IMR-90 (cell line): ENCODE measurements around the gene RNF217. TPM values are rescaled to one million over a fixed set of nuclear protein-coding genes. Genes with fewer than 3 reads are reported as not detected.

Experiments used
- ATAC-seq: fragments of 200-7000 bp; cut with Tn5 transposase; 2 replicates; pipeline ENCODE4 v1.9.1; 2020; ENCODE audit warnings: low read depth, mild to moderate bottlenecking, moderate library complexity
- BruUV-seq: library from RNA; stranded (reverse); fragments of 400-500 nt; replicated peaks from 2 replicates; lab custom pipeline; 2021; lab: Mats Ljungman, UMichigan
- CTCF ChIA-PET: fragments of 300-600 bp; formaldehyde crosslinking; extraction: SDS; loops from one replicate; lab custom pipeline; 2021; ENCODE audit warnings: antibody characterized with exemption; lab: Yijun Ruan, JAX
- POLR2A ChIA-PET: fragments of 300-600 bp; sonication (Branson Sonifier 250); formaldehyde crosslinking; loops from one replicate; lab custom pipeline; 2022; ENCODE audit warnings: antibody characterized with exemption; ENCODE audit not compliant: unreplicated experiment; lab: Charles Lee
- DNase-seq: peaks from one replicate; pipeline ENCODE4 v3.0.0; 2013
- H2AFZ ChIP-seq: replicated peaks from 2 replicates; pipeline ENCODE3; 2013; ENCODE audit warnings: low read length, mild to moderate bottlenecking; ENCODE audit not compliant: poor library complexity
- H2AK5ac ChIP-seq: 2 replicates; pipeline ENCODE4 v1.6.1; 2013; ENCODE audit warnings: low read depth, low read length, inconsistent platforms
- H2AK9ac ChIP-seq: replicated peaks from 2 replicates; pipeline ENCODE3; 2013; ENCODE audit warnings: mild to moderate bottlenecking, low read depth, low read length, moderate library complexity; ENCODE audit not compliant: poor library complexity
- H2BK120ac ChIP-seq: 2 replicates; pipeline ENCODE4 v1.6.1; 2013; ENCODE audit warnings: low read depth, low read length, inconsistent platforms
- H2BK15ac ChIP-seq: 3 replicates; pipeline ENCODE4 v1.6.1; 2013; ENCODE audit warnings: low read depth, low read length, inconsistent platforms
- H2BK20ac ChIP-seq: 2 replicates; pipeline ENCODE4 v1.6.1; 2013; ENCODE audit warnings: low read depth, mild to moderate bottlenecking, inconsistent platforms, low read length, moderate library complexity
- H2BK5ac ChIP-seq: 2 replicates; pipeline ENCODE4 v1.6.1; 2013; ENCODE audit warnings: mild to moderate bottlenecking, low read depth, low read length, inconsistent platforms; ENCODE audit not compliant: poor library complexity, severe bottlenecking
- H3K14ac ChIP-seq: replicated peaks from 2 replicates; pipeline ENCODE4 v1.6.1; 2013; ENCODE audit warnings: low read depth, low read length, inconsistent platforms
- H3K18ac ChIP-seq: 2 replicates; pipeline ENCODE4 v1.6.1; 2013; ENCODE audit warnings: low read depth, low read length, control low read depth
- H3K23ac ChIP-seq: 2 replicates; pipeline ENCODE4 v1.6.1; 2013; ENCODE audit warnings: low read depth, low read length, inconsistent platforms
- H3K27ac ChIP-seq: 2 replicates; pipeline ENCODE4 v1.5.1; 2013; ENCODE audit warnings: mild to moderate bottlenecking, control low read depth, low read length; ENCODE audit not compliant: insufficient read depth
- H3K27me3 ChIP-seq: 2 replicates; pipeline ENCODE4 v1.6.1; 2013; ENCODE audit warnings: low read length; ENCODE audit not compliant: control insufficient read depth, insufficient read depth
- H3K36me3 ChIP-seq: 2 replicates; pipeline ENCODE4 v1.6.1; 2013; ENCODE audit warnings: low read length, mixed read lengths; ENCODE audit not compliant: control insufficient read depth, insufficient read depth
- H3K4ac ChIP-seq: 2 replicates; pipeline ENCODE4 v1.6.1; 2013; ENCODE audit warnings: low read depth, low read length, inconsistent platforms
- H3K4me1 ChIP-seq: 2 replicates; pipeline ENCODE4 v1.6.1; 2013; ENCODE audit warnings: low read length, mixed read lengths; ENCODE audit not compliant: control insufficient read depth, insufficient read depth
- H3K4me2 ChIP-seq: 2 replicates; pipeline ENCODE4 v1.6.1; 2013; ENCODE audit warnings: low read depth, mild to moderate bottlenecking, control low read depth, low read length, moderate library complexity
- H3K4me3 ChIP-seq: 2 replicates; pipeline ENCODE4 v1.5.1; 2013; ENCODE audit warnings: low read depth, mild to moderate bottlenecking, control low read depth, low read length, moderate library complexity; ENCODE audit not compliant: insufficient read depth
- H3K56ac ChIP-seq: 2 replicates; pipeline ENCODE4 v1.6.1; 2013; ENCODE audit warnings: low read length, inconsistent platforms; ENCODE audit not compliant: insufficient read depth; ENCODE audit errors: extremely low read depth
- H3K79me1 ChIP-seq, 2 experiments: 2 replicates each; pipeline ENCODE4 v1.6.1; 2013; ENCODE audit warnings: low read length in 2 of 2, inconsistent platforms in 1 of 2, low read depth in 1 of 2
- H3K9ac ChIP-seq: 2 replicates; pipeline ENCODE4 v1.6.1; 2013; ENCODE audit warnings: low read depth, low read length, control low read depth
- H3K9me1 ChIP-seq: 2 replicates; pipeline ENCODE4 v1.6.1; 2013; ENCODE audit warnings: low read length, inconsistent platforms; ENCODE audit not compliant: insufficient read depth
- H3K9me3 ChIP-seq: 2 replicates; pipeline ENCODE4 v1.6.1; 2013; ENCODE audit warnings: low read length; ENCODE audit not compliant: control insufficient read depth, insufficient read depth
- H4K20me1 ChIP-seq: 2 replicates; pipeline ENCODE4 v1.6.1; 2013; ENCODE audit warnings: low read length, inconsistent platforms; ENCODE audit not compliant: insufficient read depth
- H4K5ac ChIP-seq: 2 replicates; pipeline ENCODE4 v1.6.1; 2013; ENCODE audit warnings: mild to moderate bottlenecking, low read depth, low read length, control low read depth
- H4K8ac ChIP-seq, 2 experiments: 2 replicates each; pipeline ENCODE4 v1.6.1; 2013; ENCODE audit warnings: low read depth in 2 of 2, low read length in 2 of 2, control low read depth in 1 of 2, inconsistent platforms in 1 of 2
- H4K91ac ChIP-seq: 2 replicates; pipeline ENCODE4 v1.6.1; 2013; ENCODE audit warnings: low read depth, low read length, inconsistent platforms; ENCODE audit not compliant: insufficient read depth
- BHLHE40 ChIP-seq: fragments of 150-350 bp; IDR thresholded peaks from 2 replicates; pipeline ENCODE4 v1.6.1; 2016; ENCODE audit warnings: mild to moderate bottlenecking, low read depth, low read length
- CEBPB ChIP-seq: IDR thresholded peaks from 2 replicates; pipeline ENCODE4 v1.6.1; 2012; ENCODE audit warnings: low read depth, low read length, improper control_type of control experiment
- MAFK ChIP-seq: IDR thresholded peaks from 2 replicates; pipeline ENCODE4 v1.6.1; 2012; ENCODE audit warnings: low read depth, low read length, improper control_type of control experiment
- MAZ ChIP-seq: IDR thresholded peaks from 2 replicates; pipeline ENCODE4 v1.6.1; 2012; ENCODE audit warnings: low read depth, mild to moderate bottlenecking, low read length, improper control_type of control experiment, moderate library complexity, borderline replicate concordance
- MXI1 ChIP-seq: IDR thresholded peaks from 2 replicates; pipeline ENCODE4 v1.6.1; 2012; ENCODE audit warnings: low read depth, mild to moderate bottlenecking, low read length, moderate library complexity, borderline replicate concordance
- POLR2A ChIP-seq: IDR thresholded peaks from 2 replicates; pipeline ENCODE4 v1.6.1; 2012; ENCODE audit warnings: mild to moderate bottlenecking, low read depth, low read length
- RAD21 ChIP-seq: IDR thresholded peaks from 2 replicates; pipeline ENCODE4 v1.6.1; 2012; ENCODE audit warnings: low read length, improper control_type of control experiment
- RFX5 ChIP-seq: IDR thresholded peaks from 2 replicates; pipeline ENCODE4 v1.8.0; 2012; ENCODE audit warnings: low read depth, mild to moderate bottlenecking, low read length, moderate library complexity
- WGBS, 2 experiments: methylation state at CpG; one replicate each; pipeline versions ENCODE4 v1.1.5 to v1.1.7; 2013; ENCODE audit warnings: missing lambda C conversion rate in 2 of 2; ENCODE audit not compliant: insufficient read length in 1 of 2; ENCODE audit errors: extremely low coverage in 2 of 2; 5-methylcytosine and 5-hydroxymethylcytosine counted together
- dilution Hi-C: fragments of 300-500 bp; cut with HindIII; formaldehyde crosslinking; loops from one replicate; pipeline ENCODE4 v1.14.3; 2018; ENCODE audit warnings: low sequenced_read_pairs; ENCODE audit not compliant: unreplicated experiment
- in situ Hi-C: fragments of 300-500 bp; cut with MboI; formaldehyde crosslinking; loops from 3 replicates; pipeline ENCODE4 v1.14.3; 2019; ENCODE audit warnings: low sequenced_read_pairs, inconsistent platforms, mixed read lengths
- intact Hi-C: fragments of 100-400 bp; cut with micrococcal nuclease; formaldehyde crosslinking; loops from 2 replicates; pipeline ENCODE4 v1.10.0; 2022
- polyA plus RNA-seq, 3 experiments: library from polyadenylated mRNA; depleted of rRNA; stranded (reverse); fragments of >200 nt; gene quantifications; 2 replicates each; pipeline ENCODE4 v1.2.3, GENCODE V29; 2012; ENCODE audit warnings: low replicate concordance in 1 of 3
- total RNA-seq: library from RNA; depleted of rRNA; stranded (reverse); fragments of >200 nt; gene quantifications from 2 replicates; pipeline ENCODE4 v1.2.3, GENCODE V29; 2012
- TF ChIP-seq, protein P1 (sequence below): conservative IDR thresholded peaks from 2 replicates; pipeline ENCODE4 v1.5.1; 2012; ENCODE audit warnings: mild to moderate bottlenecking, low read depth, low read length, improper control_type of control experiment
- TF ChIP-seq, protein P2 (sequence below): fragments of 150-350 bp; IDR thresholded peaks from 2 replicates; pipeline ENCODE4 v1.6.1; 2016; ENCODE audit warnings: low read depth, mild to moderate bottlenecking, low read length, moderate library complexity, borderline replicate concordance

Gene RNF217
- total and polyA plus RNA-seq, 2 of the 4 experiments (the other 2 are of a cell fraction) = 11.7 to 20.4 TPM

DNA sequence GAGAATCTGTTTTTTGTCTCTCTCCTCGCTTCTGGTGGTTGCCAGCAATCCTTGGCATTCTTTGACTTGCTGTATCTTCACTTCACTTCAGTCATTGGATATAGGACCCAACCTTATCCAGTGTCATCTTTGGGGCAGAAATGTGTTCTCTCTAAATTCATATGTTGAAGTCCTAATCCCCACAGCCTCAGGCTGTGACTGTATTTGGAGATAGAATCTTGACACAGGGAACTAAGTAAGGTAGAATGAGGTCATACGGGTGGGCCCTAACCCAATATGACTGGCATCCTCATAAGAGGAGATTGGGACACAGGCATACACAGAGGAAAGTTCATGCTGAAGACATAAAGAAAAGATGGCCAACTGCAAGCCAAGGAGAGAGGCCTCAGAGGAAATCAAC is 139.4 kb downstream of the RNF217 start:
- ChIA-PET CTCF (interaction anchor here (0.6 to 1.2 kb wide), 2 partner anchors 13 to 907 kb away, joined by 3 to 4 read pairs; no protein-coding TSS in a partner anchor), POLR2A (no interaction called here)
- whole genome bisulfite sequencing, 2 experiments = no CpG with 5 or more reads among the region's 2 CpGs
- peak overlapping the region; percentile 22; the same call in 1 of the 2 replicates for H3K9ac ChIP-seq
- H4K5ac ChIP-seq = peak overlapping the region; percentile 100
- no peaks in the 10 kb centered on the region for H3K27me3 ChIP-seq
- peak overlapping the region; percentile 100 for H2BK5ac ChIP-seq
- H4K20me1 ChIP-seq = no peaks in the 10 kb centered on the region
- peak overlapping the region; percentile 100 for H2BK20ac ChIP-seq
- H2BK120ac ChIP-seq = peak overlapping the region; percentile 100
- intact Hi-C loops (loop anchor here (5.0 kb wide), 1 partner anchor 201 kb away; the partner anchor contains the start of gene HDDC2), in situ Hi-C loops (loop anchor here (25.0 kb wide), 1 partner anchor 139 kb away; the partner anchor contains the start of gene RNF217), dilution Hi-C loops (no loop called here)
- H3K9me3 ChIP-seq = no peaks in the 10 kb centered on the region
- peak overlapping the region; percentile 99 for H4K91ac ChIP-seq
- H3K4me1 ChIP-seq = peaks cover 27% of the 10 kb centered on the region
- peak overlapping the region; percentile 91 for H3K56ac ChIP-seq
- H2BK15ac ChIP-seq = peak overlapping the region; percentile 99
- H3K14ac ChIP-seq = peak overlapping the region; percentile 98
- H3K79me1 ChIP-seq = peaks cover 0 to 9% of the 10 kb centered on the region in 2 experiments; a peak in 2 of 4 replicates
- no peak overlapping the region for H3K4me2 ChIP-seq
- H3K23ac ChIP-seq = peak overlapping the region; percentile 97; the same call in 1 of the 2 replicates
- peak overlapping the region; percentile 89 for H3K27ac ChIP-seq
- peak overlapping the region; percentile 73 for H2AFZ ChIP-seq
- peak overlapping the region; percentile 89 for H2AK5ac ChIP-seq
- no TSS peak for BruUV-seq
- ATAC-seq (no peak), DNase-seq (peak; percentile 14)
- H3K9me1 ChIP-seq = peaks cover 9% of the 10 kb centered on the region
- TF ChIP-seq POLR2A = no peak
- TF ChIP-seq, protein P1, sequence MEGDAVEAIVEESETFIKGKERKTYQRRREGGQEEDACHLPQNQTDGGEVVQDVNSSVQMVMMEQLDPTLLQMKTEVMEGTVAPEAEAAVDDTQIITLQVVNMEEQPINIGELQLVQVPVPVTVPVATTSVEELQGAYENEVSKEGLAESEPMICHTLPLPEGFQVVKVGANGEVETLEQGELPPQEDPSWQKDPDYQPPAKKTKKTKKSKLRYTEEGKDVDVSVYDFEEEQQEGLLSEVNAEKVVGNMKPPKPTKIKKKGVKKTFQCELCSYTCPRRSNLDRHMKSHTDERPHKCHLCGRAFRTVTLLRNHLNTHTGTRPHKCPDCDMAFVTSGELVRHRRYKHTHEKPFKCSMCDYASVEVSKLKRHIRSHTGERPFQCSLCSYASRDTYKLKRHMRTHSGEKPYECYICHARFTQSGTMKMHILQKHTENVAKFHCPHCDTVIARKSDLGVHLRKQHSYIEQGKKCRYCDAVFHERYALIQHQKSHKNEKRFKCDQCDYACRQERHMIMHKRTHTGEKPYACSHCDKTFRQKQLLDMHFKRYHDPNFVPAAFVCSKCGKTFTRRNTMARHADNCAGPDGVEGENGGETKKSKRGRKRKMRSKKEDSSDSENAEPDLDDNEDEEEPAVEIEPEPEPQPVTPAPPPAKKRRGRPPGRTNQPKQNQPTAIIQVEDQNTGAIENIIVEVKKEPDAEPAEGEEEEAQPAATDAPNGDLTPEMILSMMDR = no peak
- TF ChIP-seq BHLHE40 = no peak
- TF ChIP-seq RAD21 = no peak
- TF ChIP-seq, protein P2, sequence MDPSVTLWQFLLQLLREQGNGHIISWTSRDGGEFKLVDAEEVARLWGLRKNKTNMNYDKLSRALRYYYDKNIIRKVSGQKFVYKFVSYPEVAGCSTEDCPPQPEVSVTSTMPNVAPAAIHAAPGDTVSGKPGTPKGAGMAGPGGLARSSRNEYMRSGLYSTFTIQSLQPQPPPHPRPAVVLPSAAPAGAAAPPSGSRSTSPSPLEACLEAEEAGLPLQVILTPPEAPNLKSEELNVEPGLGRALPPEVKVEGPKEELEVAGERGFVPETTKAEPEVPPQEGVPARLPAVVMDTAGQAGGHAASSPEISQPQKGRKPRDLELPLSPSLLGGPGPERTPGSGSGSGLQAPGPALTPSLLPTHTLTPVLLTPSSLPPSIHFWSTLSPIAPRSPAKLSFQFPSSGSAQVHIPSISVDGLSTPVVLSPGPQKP = no peak
- no peak for TF ChIP-seq MXI1
- TF ChIP-seq MAZ = no peak
- no peak for TF ChIP-seq RFX5
- TF ChIP-seq MAFK = no peak
- no peak for TF ChIP-seq CEBPB
- H3K18ac ChIP-seq = peak overlapping the region; percentile 100
- H3K36me3 ChIP-seq = no peaks in the 10 kb centered on the region
- H3K4me3 ChIP-seq = no peak overlapping the region
- H4K8ac ChIP-seq = peak overlapping the region; percentile 95
- H2AK9ac ChIP-seq = peak overlapping the region; percentile 88
- peak overlapping the region; percentile 99 for H3K4ac ChIP-seq
